HG03139 (cell line): ENCODE results near the gene MALSU1.

ENCODE experiments used
- ATAC-seq: cut with Tn5 transposase; IDR thresholded peaks from one replicate; pipeline ENCODE4 v1.9.1; 2021; ENCODE audit not compliant: unreplicated experiment

Gene MALSU1

GRCh38 chr7:23358152-23358674 lies 59.1 kb downstream of the MALSU1 start:
- no peak for ATAC-seq
